H9 (cell line): ENCODE data around the gene STX8. TPM values are rescaled to one million over a fixed set of nuclear protein-coding genes. Genes with fewer than 3 reads are reported as not detected.

Experiments used
- DNase-seq: peaks from one replicate; pipeline ENCODE4 v3.0.0-alpha.2; 2017
- H2AFZ ChIP-seq: one replicate; pipeline ENCODE4 v1.6.1; 2013; ENCODE audit warnings: mild to moderate bottlenecking, low read length, control low read depth, moderate library complexity
- H2AK5ac ChIP-seq: 2 replicates; pipeline ENCODE4 v1.6.1; 2013; ENCODE audit warnings: low read length, control low read depth, mixed read lengths; ENCODE audit not compliant: insufficient read length
- H2BK120ac ChIP-seq: one replicate; pipeline ENCODE4 v1.6.1; 2013; ENCODE audit warnings: low read depth, mild to moderate bottlenecking, low read length, control low read depth, inconsistent platforms; ENCODE audit not compliant: poor library complexity, severe bottlenecking
- H2BK12ac ChIP-seq: 2 replicates; pipeline ENCODE4 v1.6.1; 2013; ENCODE audit warnings: low read length, control low read depth, mixed read lengths, low read depth; ENCODE audit not compliant: insufficient read length
- H2BK15ac ChIP-seq: 2 replicates; pipeline ENCODE4 v1.6.1; 2013; ENCODE audit warnings: low read depth, low read length, control low read depth
- H2BK20ac ChIP-seq: one replicate; pipeline ENCODE4 v1.6.1; 2013; ENCODE audit warnings: low read depth, mild to moderate bottlenecking, low read length, control low read depth, inconsistent platforms; ENCODE audit not compliant: poor library complexity, severe bottlenecking
- H2BK5ac ChIP-seq: 2 replicates; pipeline ENCODE4 v1.6.1; 2013; ENCODE audit warnings: low read length, control low read depth, mixed read lengths; ENCODE audit not compliant: insufficient read length
- H3K14ac ChIP-seq: 2 replicates; pipeline ENCODE4 v1.6.1; 2013; ENCODE audit warnings: low read length, control low read depth; ENCODE audit not compliant: insufficient read depth
- H3K18ac ChIP-seq: 2 replicates; pipeline ENCODE4 v1.6.1; 2013; ENCODE audit warnings: low read depth, mild to moderate bottlenecking, mixed read lengths, low read length, control low read depth; ENCODE audit not compliant: insufficient read length
- H3K23ac ChIP-seq: 2 replicates; pipeline ENCODE4 v1.6.1; 2013; ENCODE audit warnings: low read length, control low read depth, mixed read lengths, low read depth; ENCODE audit not compliant: insufficient read length
- H3K23me2 ChIP-seq: 2 replicates; pipeline ENCODE4 v1.6.1; 2013; ENCODE audit warnings: low read depth, mild to moderate bottlenecking, mixed read lengths, low read length, control low read depth; ENCODE audit not compliant: insufficient read length, poor library complexity, severe bottlenecking
- H3K27ac ChIP-seq: 2 replicates; pipeline ENCODE4 v1.5.1; 2013; ENCODE audit warnings: low read length, control low read depth, mixed read lengths, low read depth; ENCODE audit not compliant: insufficient read length
- H3K27me3 ChIP-seq: 2 replicates; pipeline ENCODE4 v1.6.1; 2013; ENCODE audit warnings: low read length, control low read depth, inconsistent platforms; ENCODE audit not compliant: insufficient read depth
- H3K4ac ChIP-seq: 2 replicates; pipeline ENCODE4 v1.6.1; 2013; ENCODE audit warnings: low read depth, mild to moderate bottlenecking, control low read depth, inconsistent platforms, low read length, moderate library complexity
- H3K4me1 ChIP-seq: 2 replicates; pipeline ENCODE4 v1.6.1; 2013; ENCODE audit warnings: low read length, control low read depth, inconsistent platforms; ENCODE audit not compliant: insufficient read depth
- H3K4me2 ChIP-seq: 2 replicates; pipeline ENCODE4 v1.6.1; 2013; ENCODE audit warnings: low read length, control low read depth, mixed read lengths; ENCODE audit not compliant: insufficient read length, insufficient read depth
- H3K56ac ChIP-seq: 2 replicates; pipeline ENCODE4 v1.6.1; 2013; ENCODE audit warnings: low read depth, mild to moderate bottlenecking, mixed read lengths, low read length, control low read depth; ENCODE audit not compliant: insufficient read length
- H3K79me1 ChIP-seq: 2 replicates; pipeline ENCODE4 v1.6.1; 2013; ENCODE audit warnings: low read depth, mild to moderate bottlenecking, moderate library complexity, low read length, control low read depth, inconsistent platforms; ENCODE audit not compliant: insufficient read depth, poor library complexity, severe bottlenecking
- H3K79me2 ChIP-seq: 2 replicates; pipeline ENCODE4 v1.6.1; 2013; ENCODE audit warnings: low read length, control low read depth, inconsistent platforms; ENCODE audit not compliant: insufficient read depth
- H3K9ac ChIP-seq: 2 replicates; pipeline ENCODE4 v1.6.1; 2013; ENCODE audit warnings: low read length, control low read depth, mixed read lengths; ENCODE audit not compliant: insufficient read length; ENCODE audit errors: extremely low read depth
- H3K9me3 ChIP-seq: one replicate; pipeline ENCODE4 v1.6.1; 2013; ENCODE audit warnings: low read depth, low read length, inconsistent platforms; ENCODE audit not compliant: control insufficient read depth
- H3T11ph ChIP-seq: one replicate; pipeline ENCODE4 v1.6.1; 2013; ENCODE audit warnings: mild to moderate bottlenecking, low read length, control low read depth, inconsistent platforms
- H4K20me1 ChIP-seq: one replicate; pipeline ENCODE4 v1.6.1; 2013; ENCODE audit not compliant: control insufficient read depth, insufficient read length, insufficient read depth
- H4K5ac ChIP-seq: 2 replicates; pipeline ENCODE4 v1.6.1; 2013; ENCODE audit warnings: low read depth, mild to moderate bottlenecking, mixed read lengths, low read length, control low read depth; ENCODE audit not compliant: insufficient read length
- H4K8ac ChIP-seq: replicated peaks from 2 replicates; pipeline ENCODE4 v1.6.1; 2013; ENCODE audit warnings: low read length, control low read depth, mixed read lengths, low read depth; ENCODE audit not compliant: insufficient read length
- H4K91ac ChIP-seq: 2 replicates; pipeline ENCODE4 v1.6.1; 2013; ENCODE audit warnings: low read depth, mild to moderate bottlenecking, moderate library complexity, mixed read lengths, low read length, control low read depth; ENCODE audit not compliant: insufficient read length
- H3K27ac Mint-ChIP-seq, 3 experiments: 2 replicates in 2 of 3; 3 replicates in 1 of 3; pipeline ENCODE4 v1.8.0; 2020 to 2021; ENCODE audit warnings: mixed read lengths in 3 of 3, mild to moderate bottlenecking in 1 of 3, moderate library complexity in 1 of 3
- H3K27me3 Mint-ChIP-seq: 2 replicates; pipeline ENCODE4 v1.8.0; 2021; ENCODE audit warnings: low read depth, mild to moderate bottlenecking, moderate library complexity, mixed read lengths
- H3K36me3 Mint-ChIP-seq, 3 experiments: 2 replicates in 2 of 3; 3 replicates in 1 of 3; pipeline ENCODE4 v1.8.0; 2020 to 2021; ENCODE audit warnings: low read depth in 3 of 3, mixed read lengths in 3 of 3; ENCODE audit not compliant: insufficient read depth in 1 of 3
- H3K4me1 Mint-ChIP-seq, 2 experiments: 2 replicates each; pipeline ENCODE4 v1.8.0; 2020; ENCODE audit warnings: mixed read lengths in 2 of 2
- H3K4me3 Mint-ChIP-seq, 2 experiments: 2 replicates in 1 of 2; 3 replicates in 1 of 2; pipeline ENCODE4 v1.8.0; 2020 to 2021; ENCODE audit warnings: mild to moderate bottlenecking in 2 of 2, mixed read lengths in 2 of 2, moderate library complexity in 1 of 2
- H3K9me3 Mint-ChIP-seq, 2 experiments: 2 replicates in 1 of 2; 3 replicates in 1 of 2; pipeline ENCODE4 v1.8.0; 2020; ENCODE audit warnings: mild to moderate bottlenecking in 2 of 2, mixed read lengths in 2 of 2, moderate library complexity in 1 of 2
- CTCF ChIP-seq: fragments of 200-600 bp; sonication (generic); conservative IDR thresholded peaks from 3 replicates; pipeline ENCODE4 v1.8.0; 2021; ENCODE audit warnings: antibody characterized with exemption, mild to moderate bottlenecking
- WGBS: extraction: QIAGEN DNeasy Blood & Tissue Kit; methylation state at CpG from one replicate; pipeline ENCODE4 v1.1.7; 2013; ENCODE audit warnings: missing lambda C conversion rate, low lambda C conversion rate, mixed read lengths; ENCODE audit not compliant: insufficient read length; ENCODE audit errors: extremely low coverage; 5-methylcytosine and 5-hydroxymethylcytosine counted together
- total RNA-seq: library from RNA; stranded (reverse); gene quantifications from 2 replicates; pipeline ENCODE4 v1.2.1, GENCODE V29; 2021

The STX8 gene
- total RNA-seq, 1 experiment from 2014 or later = 55.1 TPM

GRCh38 chr17:9292561-9292941 lies 283.1 kb downstream of the STX8 start:
- Histone ChIP-seq H2BK15ac (no peak overlapping the region), H2BK20ac (no peak overlapping the region), H3K23me2 (no peaks in the 10 kb centered on the region), H3K9ac (no peak overlapping the region), H3K27me3 (no peaks in the 10 kb centered on the region), H3K4me1 (no peaks in the 10 kb centered on the region), H3T11ph (no peak overlapping the region), H3K14ac (no peak overlapping the region), H4K20me1 (no peaks in the 10 kb centered on the region), H2BK12ac (no peak overlapping the region), H4K8ac (no peak overlapping the region), H3K79me2 (no peaks in the 10 kb centered on the region), H3K4me2 (no peak overlapping the region), H3K27ac (no peak overlapping the region), H3K9me3 (no peaks in the 10 kb centered on the region), H3K56ac (no peak overlapping the region), H3K79me1 (no peaks in the 10 kb centered on the region), H2BK120ac (no peak overlapping the region), H2BK5ac (no peak overlapping the region), H2AK5ac (no peak overlapping the region), H3K18ac (no peak overlapping the region), H3K23ac (no peak overlapping the region), H3K4ac (no peak overlapping the region), H4K5ac (no peak overlapping the region), H4K91ac (no peak overlapping the region), H2AFZ (no peak overlapping the region)
- H3K9me3 Mint-ChIP-seq = no peaks in the 10 kb centered on the region
- no peak for DNase-seq
- no peaks in the 10 kb centered on the region for H3K27me3 Mint-ChIP-seq
- no peaks in the 10 kb centered on the region for H3K36me3 Mint-ChIP-seq
- H3K27ac Mint-ChIP-seq = peak overlapping the region in 2 of 3 experiments; percentile 1 to 24; a peak in 1 of 7 replicates
- H3K4me1 Mint-ChIP-seq = peaks cover 3 to 6% of the 10 kb centered on the region in 2 experiments; a peak in 3 of 4 replicates
- no peak; the same call in 2 of the 3 replicates for TF ChIP-seq CTCF
- WGBS = no CpG with 5 or more reads among the region's 2 CpGs
- no peak overlapping the region for H3K4me3 Mint-ChIP-seq
